Renal cortex interstitium (tissue), 15 donors: ENCODE results near the gene PACC1. TPM values are rescaled to one million over a fixed set of nuclear protein-coding genes. Genes with fewer than 3 reads are reported as not detected.
A peak's percentile ranks its signal among the peaks of the same experiment; 100 is the strongest.

Source experiments
- DNase-seq, 11 donors: peaks; one replicate each; pipeline ENCODE4 v3.0.0-alpha.2; 2013; ENCODE audit warnings: low read depth in 9 of 11, low spot score in 4 of 11; ENCODE audit errors: extremely low read depth in 1 of 11
- long read RNA-seq, 16 experiments: transcript quantifications; one replicate each; lab custom pipeline, GENCODE V29; 2026
- polyA plus RNA-seq, 3 donors: library from polyadenylated mRNA; unstranded; fragments of 120-200 nt; gene quantifications; one replicate each; pipeline ENCODE4 v1.2.1, GENCODE V29; 2013; ENCODE audit not compliant: insufficient read length in 3 of 3

PACC1 gene
- 10 to 100 TPM; 12.9 to 14.8 (median 14.1) TPM for polyA plus RNA-seq
- long read RNA-seq, donor 1, partial matches to known transcripts, result 7 of 10 reads
- long read RNA-seq, donor 1, other reads (novel, unspliced or antisense), result 0 of 10 reads
- long read RNA-seq, donor 2, transcript TMEM206-201 (8 exons, 2,475 nt), result major isoform, 5 of 5 reads
- long read RNA-seq, donor 2, partial matches to known transcripts, result 0 of 5 reads
- long read RNA-seq, donor 2, other reads (novel, unspliced or antisense), result 0 of 5 reads
- long read RNA-seq, donor 3, transcript TMEM206-201 (8 exons, 2,475 nt), result major isoform, 6 of 18 reads
- long read RNA-seq, donor 3, partial matches to known transcripts, result 12 of 18 reads
- long read RNA-seq, donor 3, other reads (novel, unspliced or antisense), result 0 of 18 reads
- long read RNA-seq, donor 4, transcript TMEM206-201 (8 exons, 2,475 nt), result major isoform, 5 of 5 reads
- long read RNA-seq, donor 4, partial matches to known transcripts, result 0 of 5 reads
- long read RNA-seq, donor 4, other reads (novel, unspliced or antisense), result 0 of 5 reads
- long read RNA-seq, donor 5, result 0 reads
- long read RNA-seq, donor 6, transcript TMEM206-201 (8 exons, 2,475 nt), result major isoform, 6 of 6 reads
- long read RNA-seq, donor 6, partial matches to known transcripts, result 0 of 6 reads
- long read RNA-seq, donor 6, other reads (novel, unspliced or antisense), result 0 of 6 reads
- long read RNA-seq, donor 7, partial matches to known transcripts, result 7 of 11 reads
- long read RNA-seq, donor 7, other reads (novel, unspliced or antisense), result 0 of 11 reads
- long read RNA-seq, donor 8, partial matches to known transcripts, result 14 of 18 reads
- long read RNA-seq, donor 8, other reads (novel, unspliced or antisense), result 0 of 18 reads
- long read RNA-seq, donor 9, partial matches to known transcripts, result 0 of 4 reads
- long read RNA-seq, donor 9, other reads (novel, unspliced or antisense), result 0 of 4 reads
- long read RNA-seq, donor 10, partial matches to known transcripts, result 10 of 13 reads
- long read RNA-seq, donor 10, other reads (novel, unspliced or antisense), result 0 of 13 reads
- long read RNA-seq, donor 11, partial matches to known transcripts, result 6 of 7 reads
- long read RNA-seq, donor 11, other reads (novel, unspliced or antisense), result 0 of 7 reads
- long read RNA-seq, donor 12, partial matches to known transcripts, result 149 of 181 reads
- long read RNA-seq, donor 12, other reads (novel, unspliced or antisense), result 32 of 181 reads
- long read RNA-seq, donor 13, transcript TMEM206-201 (8 exons, 2,475 nt), result major isoform, 12 of 12 reads
- long read RNA-seq, donor 13, partial matches to known transcripts, result 0 of 12 reads
- long read RNA-seq, donor 13, other reads (novel, unspliced or antisense), result 0 of 12 reads
- long read RNA-seq, donor 14, partial matches to known transcripts, result 0 of 3 reads
- long read RNA-seq, donor 14, other reads (novel, unspliced or antisense), result 0 of 3 reads
- long read RNA-seq, donor 15, transcript TMEM206-201 (8 exons, 2,475 nt), result major isoform, 5 of 5 reads
- long read RNA-seq, donor 15, partial matches to known transcripts, result 0 of 5 reads
- long read RNA-seq, donor 15, other reads (novel, unspliced or antisense), result 0 of 5 reads
- long read RNA-seq, donor 16, transcript TMEM206-201 (8 exons, 2,475 nt), result major isoform, 8 of 8 reads
- long read RNA-seq, donor 16, partial matches to known transcripts, result 0 of 8 reads
- long read RNA-seq, donor 16, other reads (novel, unspliced or antisense), result 0 of 8 reads

DNA sequence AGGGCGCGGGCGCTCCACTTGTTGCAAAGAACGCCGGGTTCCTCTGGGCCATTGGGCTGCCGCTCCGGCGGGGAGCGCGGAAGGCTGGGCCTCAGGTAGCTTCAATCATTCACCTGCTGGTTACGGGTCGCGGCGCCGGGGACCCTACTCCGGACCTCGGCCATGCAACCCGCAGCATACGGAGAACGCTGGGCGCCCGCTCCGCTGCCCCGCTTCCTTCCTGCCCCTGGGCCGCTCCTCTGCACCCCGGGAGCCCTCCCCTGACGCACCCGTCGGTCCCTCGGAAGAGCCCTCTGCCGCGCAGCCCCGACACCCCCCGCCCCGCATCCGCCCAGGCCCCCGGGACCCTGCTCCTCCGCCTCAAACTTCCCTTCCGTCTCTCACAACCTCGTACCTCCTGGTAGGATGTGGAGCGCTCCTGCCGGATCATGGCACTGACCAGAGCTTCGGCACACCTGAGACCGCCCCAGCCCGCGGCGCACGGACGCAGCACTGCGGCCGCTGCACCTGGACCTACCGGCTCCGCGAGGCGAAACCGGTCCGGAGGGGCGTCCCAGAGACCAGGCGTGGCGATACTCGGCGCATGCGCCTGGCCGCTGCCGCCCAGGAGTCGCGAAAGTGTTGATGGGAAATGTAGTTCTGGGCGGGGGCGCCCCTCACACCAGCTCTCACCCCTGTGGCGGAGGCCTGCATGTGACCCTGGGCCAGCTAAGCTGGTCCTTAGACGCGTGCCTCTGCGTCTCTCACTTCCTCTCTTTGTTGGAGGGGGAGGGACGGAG lies at the start of gene PACC1:
Gene PACC1 (minus strand): TSS at position 559 of the 779 bp plus-strand sequence. CDS start 129 bp downstream, at position 430.
- peak; percentile 73 to 88 (median 84) for DNase-seq

DNA sequence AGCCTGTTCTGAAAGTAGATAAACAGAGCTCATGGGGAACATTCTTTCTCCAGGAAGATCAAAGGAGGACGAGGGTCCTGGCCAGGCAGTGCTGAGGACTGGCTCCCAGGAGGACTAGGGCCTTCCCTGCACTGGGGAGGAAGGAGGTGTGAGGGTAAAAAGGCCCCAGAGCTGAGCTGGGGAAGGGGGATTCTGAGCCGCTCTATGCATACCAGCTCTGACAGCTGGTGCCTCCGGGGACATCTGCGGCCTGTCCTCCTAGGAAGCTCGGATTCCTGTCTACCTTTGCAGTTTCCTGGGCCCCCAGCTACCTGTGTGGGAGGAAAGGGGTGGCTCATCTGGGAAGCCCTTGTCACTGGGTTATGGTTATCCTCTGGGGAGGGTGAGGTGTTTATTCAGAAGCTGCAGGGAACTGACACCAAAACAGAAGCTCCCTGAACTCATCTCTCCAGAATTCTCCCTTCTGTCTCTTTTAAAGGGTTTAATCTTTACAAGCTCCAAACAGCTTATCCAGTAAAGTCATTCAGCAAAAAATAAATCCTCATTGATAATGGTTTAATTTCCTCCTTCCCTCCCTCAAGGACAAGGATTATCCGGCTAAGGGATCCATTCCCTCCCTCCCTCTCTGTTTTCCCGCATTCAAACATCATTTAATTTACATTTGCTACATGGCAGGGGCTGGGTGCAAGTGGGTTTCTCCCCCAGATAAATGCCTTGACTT lies 49.0 kb upstream of the PACC1 start:
- no peak for DNase-seq

DNA sequence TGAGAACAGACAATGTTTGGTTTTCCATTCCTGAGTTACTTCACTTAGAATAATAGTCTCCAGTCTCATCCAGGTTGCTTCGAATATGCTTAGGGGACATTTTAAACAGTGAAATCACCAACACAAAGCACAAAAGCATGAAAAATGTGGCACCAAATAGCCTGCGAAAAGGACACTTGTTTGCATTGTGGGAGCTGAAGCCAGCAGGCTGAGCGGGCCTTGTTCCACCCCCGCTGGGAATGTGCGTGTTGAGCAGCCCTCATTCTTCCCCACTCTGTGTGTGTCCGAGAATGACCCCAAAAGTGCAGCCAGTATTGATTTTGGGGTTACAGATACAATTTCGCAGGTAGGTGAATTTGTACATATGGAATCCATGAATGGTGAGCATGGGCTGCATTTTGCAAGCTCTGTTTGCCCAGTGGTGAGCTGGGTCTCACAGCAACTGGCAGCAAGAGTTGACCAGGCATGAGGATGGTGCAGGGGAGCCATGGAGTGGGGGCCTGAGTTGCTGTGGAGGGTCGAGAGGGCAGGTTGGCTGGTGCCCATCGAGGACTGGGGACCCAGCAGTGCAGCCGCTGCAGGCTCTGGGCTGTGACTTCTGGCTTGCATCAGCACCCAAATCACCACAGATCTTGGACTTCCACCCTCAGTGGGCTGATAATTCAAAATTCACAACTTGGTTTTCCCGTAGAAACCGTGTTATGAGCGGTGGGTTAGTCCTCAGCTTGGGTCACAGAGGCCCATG lies 47.4 kb upstream of the PACC1 start:
- no peak for DNase-seq

- no peak for DNase-seq
Measured at GRCh38 chr1:212460376-212460775, 45.7 kb upstream of the PACC1 start.

GRCh38 chr1:212459656-212460055 lies 45.0 kb upstream of the PACC1 start:
- no peak for DNase-seq

- DNase-seq, result no peak
Measured at GRCh38 chr1:212458817-212459216, 44.1 kb upstream of the PACC1 start.

DNA sequence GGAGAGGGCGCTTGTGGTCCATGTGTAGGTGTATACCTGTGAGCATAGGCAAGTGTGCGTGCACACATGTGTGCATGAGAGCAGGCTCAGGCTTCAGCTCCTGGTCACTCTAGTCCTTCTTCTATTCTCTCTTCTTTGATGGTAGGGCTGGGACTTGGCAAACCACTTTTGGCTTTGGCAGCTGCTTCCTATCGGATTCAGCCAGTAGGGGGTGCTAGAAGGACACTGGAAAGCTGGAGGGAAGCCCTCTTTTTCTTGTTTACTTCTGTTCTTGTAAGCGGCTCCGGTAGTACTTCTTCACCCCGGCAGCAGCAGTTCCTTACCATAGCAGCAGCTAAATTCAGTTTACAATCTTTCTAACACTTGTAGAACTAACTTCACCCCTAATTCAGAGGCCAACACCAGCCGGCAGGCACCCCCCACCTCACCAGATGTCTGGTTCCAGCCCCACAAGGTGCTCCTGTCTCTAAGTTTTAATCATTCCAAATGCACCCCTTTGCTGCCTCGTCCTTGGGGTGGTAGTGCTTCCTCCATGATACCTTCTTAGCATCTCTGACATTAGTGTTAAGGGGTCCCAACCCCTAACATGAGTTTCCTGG lies 43.2 kb upstream of the PACC1 start:
- no peak for DNase-seq

DNA sequence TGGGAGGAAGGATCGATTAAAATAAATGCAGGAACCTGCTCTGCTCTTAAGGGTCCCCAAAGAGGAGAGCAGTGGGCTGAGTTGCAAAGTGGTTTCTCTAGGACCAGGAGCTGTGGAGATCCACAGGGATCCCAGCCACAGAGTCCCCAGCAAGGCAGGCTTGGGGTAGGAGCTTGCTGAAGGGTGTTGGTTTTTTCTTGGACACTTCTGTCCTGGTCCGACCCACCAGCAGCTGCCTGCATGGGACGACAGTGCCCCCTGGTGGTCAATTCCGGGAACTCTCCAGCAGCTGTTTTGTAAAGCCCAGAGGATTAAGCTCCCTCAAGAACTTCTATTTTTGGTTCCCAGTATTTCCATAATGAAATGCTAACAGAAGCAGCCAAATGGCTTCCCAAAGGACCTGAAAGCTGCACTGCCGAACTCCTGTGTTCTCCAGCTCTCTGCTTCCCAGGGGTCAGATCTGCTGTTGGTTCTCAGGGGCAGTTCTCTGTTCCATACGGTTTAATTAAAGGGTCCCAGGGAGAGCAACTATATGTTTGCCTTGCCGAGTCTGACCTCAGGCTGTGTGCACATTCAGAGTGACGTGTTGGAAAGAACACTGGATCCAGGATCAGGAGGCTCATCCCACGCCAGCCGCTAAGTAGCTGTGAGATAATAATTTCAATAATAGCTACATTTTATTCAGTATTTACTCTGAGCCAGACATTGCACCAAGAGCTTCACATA lies 41.3 kb upstream of the PACC1 start:
- DNase-seq, result peak in 10 of 11 donors; percentile 56 to 77 (median 70)

DNA sequence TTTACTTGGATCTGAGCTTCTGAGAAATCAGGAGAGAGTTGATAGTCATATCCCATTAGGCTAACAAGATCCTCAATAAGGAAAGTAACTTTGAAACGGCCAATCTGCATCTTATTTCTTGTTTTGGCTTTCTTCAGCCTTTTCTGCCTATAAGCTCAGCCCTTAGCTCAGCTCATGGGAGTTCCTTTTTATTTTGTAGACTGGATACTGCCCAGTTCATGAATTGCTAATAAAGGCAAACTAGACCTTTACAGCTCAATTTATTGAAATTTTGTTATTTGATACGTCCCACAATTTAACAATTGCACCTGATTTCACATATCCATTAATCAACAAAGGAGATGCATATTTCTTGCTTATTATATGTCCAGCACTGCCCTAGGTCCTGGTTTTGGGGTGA lies 40.7 kb upstream of the PACC1 start:
- DNase-seq, result no peak

DNA sequence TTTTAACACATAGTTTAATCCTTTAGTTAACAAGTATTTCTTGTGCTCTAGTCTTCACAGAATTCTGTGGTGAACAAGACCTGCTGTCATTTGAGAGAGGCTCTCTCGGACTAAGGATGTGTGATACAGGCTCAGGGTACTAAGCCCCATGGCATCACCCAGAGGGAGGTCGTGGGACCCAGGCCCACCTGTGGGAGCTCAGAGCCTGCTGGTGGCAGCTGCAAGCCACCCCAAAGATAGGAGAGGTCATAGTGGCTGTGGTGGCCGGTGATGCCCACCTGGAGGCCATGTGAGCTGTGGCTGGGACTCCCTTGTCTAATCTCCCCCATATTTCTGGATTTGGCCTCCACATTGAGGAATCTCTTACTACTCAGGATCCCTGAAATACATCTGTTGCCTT lies 40.1 kb upstream of the PACC1 start:
- DNase-seq, result no peak

DNA sequence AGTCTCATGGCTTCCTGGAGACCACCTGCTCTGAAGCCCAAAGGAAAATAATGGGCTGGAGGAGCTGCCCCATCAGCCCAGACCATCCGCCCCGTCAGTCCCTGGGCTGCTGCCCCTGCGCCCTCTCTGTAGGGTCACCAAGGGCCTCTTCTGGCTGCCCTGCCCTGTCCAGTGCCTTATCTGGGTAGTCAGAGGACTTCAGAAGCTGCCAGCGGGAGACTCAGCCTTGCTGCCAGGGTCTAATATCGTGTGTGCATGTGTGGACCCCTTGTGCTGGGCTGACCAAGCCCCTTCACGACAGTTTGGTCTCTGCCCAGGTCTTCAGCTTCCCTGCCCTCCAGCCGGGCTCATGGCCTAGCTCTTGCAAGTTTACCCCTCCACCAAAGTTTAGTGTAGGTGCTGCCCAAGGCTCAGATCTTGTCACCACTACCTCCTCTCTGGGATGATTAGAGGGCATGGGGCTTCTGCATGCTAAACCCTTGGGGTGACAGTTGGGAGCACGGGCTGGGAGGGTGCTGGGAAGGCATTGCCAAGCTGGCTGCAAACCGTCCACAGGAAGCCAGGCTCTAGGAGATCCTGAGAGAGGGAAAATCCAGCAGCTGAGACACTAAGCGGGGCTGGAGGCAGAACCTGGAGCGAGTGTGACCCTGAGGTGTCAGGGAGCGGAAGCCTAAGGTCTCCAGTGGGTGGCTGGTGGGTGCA lies 38.6 kb upstream of the PACC1 start:
- no peak for DNase-seq

- no peak for DNase-seq
Measured at GRCh38 chr1:212452323-212453155, 37.9 kb upstream of the PACC1 start.

DNA sequence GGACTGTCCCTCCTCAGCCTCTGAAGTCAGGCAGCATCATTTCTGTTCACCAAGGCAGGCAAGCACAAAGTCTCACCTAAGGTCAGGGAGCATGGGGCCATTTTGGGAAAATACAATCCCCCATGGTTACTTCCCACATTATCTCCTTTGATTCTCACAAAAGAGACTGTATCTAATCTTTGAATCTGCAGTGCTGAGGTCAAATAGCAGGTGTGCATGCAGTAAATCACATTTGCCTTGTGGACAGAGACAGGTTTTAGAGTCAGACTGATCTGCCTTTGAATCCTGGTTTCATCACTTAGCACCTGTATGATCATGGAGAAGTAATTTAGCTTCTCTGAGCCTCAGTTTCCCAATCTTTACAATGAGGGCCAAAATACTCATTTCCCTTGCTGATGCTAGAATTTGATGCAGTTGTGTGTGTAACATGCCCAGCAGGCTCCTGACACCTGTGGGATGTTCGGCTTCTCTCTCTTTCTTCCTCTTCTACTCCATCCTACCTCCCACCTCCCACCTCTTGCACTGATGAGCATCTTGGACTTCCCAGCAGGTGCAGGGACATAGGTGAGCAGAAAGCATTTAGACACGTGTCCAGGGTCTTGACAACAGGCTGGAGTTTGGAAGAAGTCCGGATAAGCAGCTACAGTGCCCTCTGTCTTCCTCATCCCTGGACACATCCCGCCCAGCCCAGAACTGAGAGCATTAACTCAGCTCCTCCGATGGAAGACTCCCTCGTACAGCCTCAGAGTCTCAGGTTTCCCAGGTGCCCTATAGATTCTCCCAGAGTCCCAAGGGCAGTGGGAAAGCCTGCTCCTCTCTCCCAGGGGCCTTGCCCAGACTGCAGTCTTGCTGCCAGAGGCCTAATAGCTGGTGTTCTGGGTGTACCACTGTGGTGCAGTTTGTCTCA lies 37.0 kb upstream of the PACC1 start:
- no peak for DNase-seq
